Umbilical cord (tissue), 2 donors: ENCODE data around the gene ZNF688. TPM values are rescaled to one million over a fixed set of nuclear protein-coding genes. Genes with fewer than 3 reads are reported as not detected.
A peak's percentile ranks its signal among the peaks of the same experiment; 100 is the strongest.
"Not testable (repeated sequence)": the region's sequence is repeated elsewhere in the genome, so short reads cannot be mapped to it uniquely, and the experiment has no call there.

Experiments
- DNase-seq: peaks from one replicate; pipeline ENCODE4 v3.0.0-alpha.2; 2015; ENCODE audit warnings: low spot score
- total RNA-seq: library from RNA; depleted of rRNA; stranded (reverse); fragments of >200 nt; gene quantifications from one replicate; pipeline ENCODE4 v1.2.3, GENCODE V29; 2014; ENCODE audit warnings: low replicate concordance; ENCODE audit not compliant: insufficient read depth

The ZNF688 gene
- total RNA-seq: 5.1 TPM

GRCh38 chr16:30571445-30572322 lies at the start of gene ZNF688:
Gene ZNF688, minus strand, starts transcription at chr16:30571714. Its CDS starts 85 bp downstream, at chr16:30571629.
- DNase-seq: peak; percentile 100

DNA sequence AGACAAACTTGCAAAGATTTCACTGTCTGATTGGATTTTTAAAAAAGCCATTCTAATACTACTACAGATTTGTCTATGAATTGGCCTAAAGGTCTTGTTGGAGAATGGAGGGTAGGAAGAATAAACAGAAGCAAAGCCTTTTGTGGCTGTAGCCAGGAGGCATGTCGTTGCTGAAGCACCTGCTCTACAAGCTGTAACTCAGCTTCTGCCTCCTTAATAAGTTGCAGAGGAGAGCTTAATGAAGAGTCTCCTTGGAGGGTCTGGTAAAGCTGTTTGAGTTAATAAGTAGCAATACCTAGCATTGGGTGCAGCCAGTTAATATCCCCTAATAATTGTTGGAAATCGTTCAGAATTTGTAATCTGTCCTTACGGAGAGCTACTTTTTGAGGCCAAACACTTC lies 48.7 kb upstream of the ZNF688 start:
- no peak for DNase-seq

DNA sequence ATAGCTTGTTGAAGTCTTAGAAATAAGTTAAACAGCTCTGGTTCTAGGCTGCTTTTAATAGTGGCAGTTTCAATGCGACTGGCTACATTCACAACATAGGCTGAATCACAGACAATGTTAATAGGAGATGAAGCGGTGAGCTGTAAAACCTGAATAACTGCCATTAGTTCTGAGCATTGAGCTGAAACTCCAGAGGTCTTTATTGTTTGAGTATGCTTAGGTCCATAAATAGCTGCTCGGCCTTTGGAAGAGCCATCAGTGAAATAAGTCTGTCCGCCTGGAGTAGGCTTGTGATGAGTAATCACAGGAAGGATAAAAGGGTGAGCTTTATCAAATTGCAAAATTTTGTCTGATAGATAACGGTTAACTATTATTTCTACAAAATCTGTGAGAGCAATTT lies 48.1 kb upstream of the ZNF688 start:
- no peak for DNase-seq

- no peak for DNase-seq
Measured at GRCh38 chr16:30619202-30619601, 47.7 kb upstream of the ZNF688 start.

DNA sequence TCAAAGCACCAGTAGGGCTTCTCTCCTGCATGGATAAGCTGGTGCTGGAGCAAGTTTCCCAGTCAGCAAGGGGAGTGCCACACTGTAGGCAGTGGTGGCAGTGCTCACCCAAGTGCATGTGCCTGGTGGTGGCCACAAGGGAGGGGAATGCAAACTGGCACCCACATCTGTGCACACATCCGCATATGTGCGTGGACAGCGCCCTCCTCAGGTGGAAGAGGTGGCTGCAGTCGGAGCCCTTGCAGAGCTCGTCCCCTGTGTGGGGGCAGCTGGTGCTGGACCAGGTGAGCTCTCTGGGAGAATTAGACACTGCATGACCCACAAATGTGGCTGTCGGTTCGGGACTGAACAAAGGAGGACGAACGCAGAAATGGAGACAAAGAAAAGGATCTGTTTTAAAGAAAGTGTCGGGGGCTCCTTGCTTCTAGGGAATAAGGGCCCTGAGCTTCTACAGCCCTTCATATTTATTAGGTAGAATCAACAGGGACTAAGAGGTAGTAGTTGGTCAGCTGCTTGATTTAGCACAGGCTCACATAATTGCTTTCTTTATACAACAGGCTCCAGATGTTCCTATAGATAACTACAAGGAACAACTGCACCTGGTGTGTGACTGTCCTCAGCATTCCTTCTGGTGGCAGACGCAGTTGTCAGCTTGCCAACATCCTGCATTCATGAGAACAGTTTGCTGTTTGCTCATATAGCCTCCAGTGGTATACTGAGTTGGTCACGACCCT lies 44.0 kb upstream of the ZNF688 start:
- no peak for DNase-seq

- DNase-seq: peak; percentile 99
Measured at GRCh38 chr16:30609926-30610839, 38.7 kb upstream of the ZNF688 start, which contains the start of gene ZNF689. Gene ZNF689, minus strand, starts transcription at chr16:30610389. Its CDS starts 348 bp downstream, at chr16:30610041.

DNA sequence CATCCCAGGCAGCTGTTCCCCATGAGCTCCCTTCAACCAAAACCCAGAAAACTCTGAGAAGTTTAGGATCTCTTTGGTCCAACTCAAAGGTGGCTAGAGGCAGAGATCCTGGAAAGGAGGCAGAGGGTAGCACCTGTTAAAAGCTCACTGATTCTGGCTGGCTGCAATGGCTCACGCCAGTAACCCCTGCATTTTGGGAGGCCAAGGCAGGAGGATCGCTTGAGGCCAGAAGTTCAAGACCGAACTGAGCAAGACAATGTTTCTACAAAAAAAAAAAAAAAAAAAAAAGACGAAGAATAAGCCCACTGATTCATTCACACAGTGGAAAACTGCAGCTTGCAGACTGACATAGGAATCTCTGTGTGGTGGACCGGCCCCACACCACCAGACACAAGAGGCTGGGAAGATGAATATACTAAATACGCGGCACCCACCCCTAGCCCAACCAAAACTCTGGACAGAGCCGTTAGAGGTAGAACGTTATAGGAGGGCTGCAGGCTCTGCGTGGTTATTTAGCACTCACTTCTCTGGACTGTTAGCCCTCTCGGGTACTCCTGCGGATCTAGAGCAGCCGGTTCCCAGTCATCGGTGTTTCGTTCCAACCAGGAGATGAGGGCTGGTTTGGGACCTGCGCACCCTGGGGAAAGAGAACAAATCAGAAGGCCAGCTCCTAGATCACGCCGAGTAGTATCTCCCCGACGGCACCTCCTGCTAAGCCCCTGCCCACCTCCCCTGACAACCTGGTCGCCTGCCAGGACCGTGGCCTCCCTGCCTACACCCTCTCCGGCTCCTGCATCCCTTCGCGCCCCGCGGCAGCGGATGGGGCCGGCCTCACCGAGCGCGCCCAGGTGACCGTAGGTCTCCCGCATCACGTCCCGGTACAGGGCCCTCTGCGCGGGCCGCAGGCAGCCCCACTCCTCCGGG lies 37.8 kb upstream of the ZNF688 start:
- DNase-seq: peak; percentile 42

GRCh38 chr16:30606004-30606403 lies 34.5 kb upstream of the ZNF688 start:
- DNase-seq: no peak

GRCh38 chr16:30605158-30605557 lies 33.6 kb upstream of the ZNF688 start:
- peak; percentile 19 for DNase-seq

DNA sequence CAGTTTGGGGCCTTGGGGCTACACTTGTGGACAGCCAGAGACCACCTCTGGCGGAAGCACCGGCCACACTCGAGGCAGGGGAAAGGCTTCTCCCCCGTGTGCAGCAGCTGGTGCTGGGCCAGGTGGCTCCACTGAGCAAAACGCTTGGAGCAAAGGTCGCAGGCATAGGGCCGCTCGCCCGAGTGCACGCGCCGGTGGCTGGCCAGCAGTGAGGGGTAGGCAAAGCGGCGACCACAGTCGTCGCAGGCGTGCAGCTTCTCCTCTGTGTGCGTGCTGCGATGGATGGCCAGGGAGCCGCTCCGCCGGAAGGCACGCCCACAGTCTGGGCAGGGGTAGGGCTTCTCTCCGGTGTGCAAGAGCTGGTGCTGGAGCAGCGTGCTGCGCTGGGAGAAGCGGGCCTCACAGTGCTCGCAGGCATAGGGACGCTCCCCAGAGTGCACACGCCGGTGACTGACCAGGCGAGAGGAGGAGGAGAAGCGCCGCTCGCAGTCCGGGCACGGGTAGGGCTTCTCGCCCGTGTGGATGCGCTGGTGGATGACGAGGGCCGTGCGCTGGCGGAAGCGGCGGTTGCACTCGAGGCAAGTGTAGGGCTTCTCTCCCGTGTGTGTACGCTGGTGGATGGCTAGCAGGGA lies 32.9 kb upstream of the ZNF688 start:
- DNase-seq: no peak

GRCh38 chr16:30603945-30604315 lies 32.4 kb upstream of the ZNF688 start:
- no peak for DNase-seq

- DNase-seq: peak; percentile 20
Measured at GRCh38 chr16:30602616-30603277, 31.2 kb upstream of the ZNF688 start.

DNA sequence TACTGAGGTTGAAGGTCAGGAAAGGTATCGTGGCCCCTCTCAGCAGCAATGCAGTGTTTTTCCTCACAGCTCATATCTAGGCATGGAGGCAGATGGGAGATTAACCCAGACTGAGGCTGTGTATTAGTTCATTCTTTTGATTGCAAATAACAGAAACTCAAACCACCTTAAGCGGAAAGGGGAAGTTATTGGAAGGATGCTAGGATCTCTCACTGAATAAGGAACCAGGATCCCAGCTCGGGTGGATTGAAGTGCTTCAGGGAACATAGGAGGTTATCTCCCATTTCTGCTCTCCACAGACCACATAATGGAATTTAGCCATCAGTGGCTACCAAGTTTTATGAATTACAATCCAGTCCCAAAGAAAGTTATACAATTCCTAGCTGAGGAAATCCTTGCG lies 30.5 kb upstream of the ZNF688 start:
- DNase-seq: no peak

GRCh38 chr16:30600929-30601328 lies 29.4 kb upstream of the ZNF688 start:
- no peak for DNase-seq

DNA sequence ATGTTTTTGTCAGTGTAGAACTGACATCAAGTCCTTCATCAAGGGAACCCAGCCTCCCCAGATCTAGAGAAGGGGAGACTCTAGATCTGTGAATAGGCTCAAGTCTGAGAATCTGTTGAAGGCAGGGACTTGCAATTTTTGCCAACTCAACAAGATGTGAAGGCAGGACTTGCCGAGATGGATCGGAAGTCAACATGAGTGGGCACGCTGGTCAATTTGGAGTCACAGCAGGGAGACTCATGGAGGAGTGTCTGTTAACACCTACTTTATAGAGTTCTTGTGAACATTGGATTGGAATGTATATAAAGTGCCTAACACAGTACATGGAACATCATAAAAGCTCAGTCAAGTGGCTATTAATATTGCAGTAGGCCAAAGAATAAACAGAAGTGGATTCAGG lies 28.7 kb upstream of the ZNF688 start:
- DNase-seq: no peak

- no peak for DNase-seq
Measured at GRCh38 chr16:30592871-30593270, 21.4 kb upstream of the ZNF688 start.

DNA sequence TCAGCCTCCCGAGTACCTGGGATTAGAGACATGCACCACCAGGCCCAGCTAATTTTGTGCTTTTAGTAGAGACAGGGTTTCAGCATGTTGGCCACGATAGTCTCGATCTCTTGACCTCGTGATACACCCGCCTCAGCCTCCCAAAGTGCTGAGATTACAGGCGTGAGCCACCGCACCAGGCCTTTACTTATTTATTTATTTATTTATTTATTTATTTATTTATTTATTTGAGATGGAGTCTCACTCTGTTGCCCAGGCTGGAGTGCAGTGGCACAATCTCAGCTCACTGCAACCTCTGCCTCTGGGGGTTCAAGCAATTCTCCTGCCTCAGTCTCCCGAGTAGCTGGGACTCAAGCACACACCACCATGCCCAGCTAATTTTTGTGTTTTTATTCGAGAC lies 19.4 kb upstream of the ZNF688 start:
- DNase-seq: not testable (repeated sequence)

DNA sequence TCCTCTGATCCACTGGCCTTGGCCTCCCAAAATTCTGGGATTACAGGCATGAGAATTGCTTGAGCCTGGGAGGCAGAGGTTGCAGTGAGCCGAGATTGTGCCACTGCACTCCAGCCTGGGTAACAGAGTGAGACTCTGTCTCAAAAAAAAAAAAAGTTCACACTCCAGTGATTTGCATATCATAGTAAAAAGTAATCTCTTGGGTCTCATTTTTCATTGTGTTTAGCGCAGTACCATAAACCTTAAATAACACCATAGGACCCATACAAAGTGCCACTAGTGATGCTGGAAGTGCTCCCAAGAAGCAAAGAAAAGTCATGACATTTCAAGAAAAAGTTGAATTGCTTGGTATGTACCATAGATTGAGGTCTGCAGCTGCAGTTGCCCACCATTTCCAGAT lies 18.1 kb upstream of the ZNF688 start:
- not testable (repeated sequence) for DNase-seq

DNA sequence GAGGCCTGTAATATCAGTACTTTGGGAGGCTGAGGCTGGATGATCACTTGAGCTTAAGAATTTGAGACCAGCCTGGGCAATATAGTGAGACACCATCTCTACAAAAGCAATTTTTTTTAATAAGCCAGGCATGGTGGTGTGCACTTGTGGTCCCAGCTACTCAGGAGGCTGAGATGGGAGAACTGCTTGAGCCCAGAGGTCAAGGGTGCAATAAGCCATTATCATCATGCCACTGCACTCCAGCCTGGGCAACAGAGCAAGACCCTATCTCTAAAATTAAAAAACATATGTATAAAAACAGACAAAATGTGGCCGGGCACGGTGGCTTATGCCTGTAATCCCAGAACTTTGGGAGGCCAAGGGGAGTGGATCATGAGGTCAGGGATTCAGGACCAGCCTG lies 17.1 kb upstream of the ZNF688 start:
- DNase-seq: no peak
